GM23248 (cell line): ENCODE measurements around the gene AGO4.

ENCODE experiments used
- EZH2 ChIP-seq: fragments of 200-600 bp; sonication (generic); IDR thresholded peaks from 2 replicates; pipeline ENCODE4 v1.6.1; 2018; ENCODE audit warnings: antibody characterized with exemption, mild to moderate bottlenecking; ENCODE audit not compliant: insufficient read depth, poor library complexity, severe bottlenecking
- EZH2phosphoT487 ChIP-seq: fragments of 200-600 bp; sonication (generic); IDR thresholded peaks from 2 replicates; pipeline ENCODE4 v1.6.1; 2018; ENCODE audit warnings: antibody characterized with exemption, moderate library complexity, mild to moderate bottlenecking, low read depth; ENCODE audit not compliant: insufficient read depth

GRCh38 chr1:35885961-35886558 is 78.2 kb downstream of the AGO4 start:
- no peak for TF ChIP-seq EZH2phosphoT487
- TF ChIP-seq EZH2, result no peak
